Embryonic facial prominence (tissue), 1 donor: Measurements from ENCODE around the gene NFATC2IP.
"Not testable (repeated sequence)": the region's sequence is repeated elsewhere in the genome, so short reads cannot be mapped to it uniquely, and the experiment has no call there.

Experiments used
- DNase-seq: peaks from one replicate; pipeline ENCODE4 v3.0.0-alpha.2; 2016; ENCODE audit errors: extremely low spot score

Gene NFATC2IP

GRCh38 chr16:28926284-28926683 is 24.5 kb upstream of the NFATC2IP start:
- not testable (repeated sequence) for DNase-seq

- DNase-seq, result no peak
These were observed 22.9 kb upstream of the NFATC2IP start for GRCh38 chr16:28927815-28928214.

GRCh38 chr16:28930203-28930602 is 20.5 kb upstream of the NFATC2IP start:
- DNase-seq, result no peak

- no peak for DNase-seq
These were observed 20.1 kb upstream of the NFATC2IP start for GRCh38 chr16:28930652-28931051.

GRCh38 chr16:28931801-28932225 is 18.9 kb upstream of the NFATC2IP start, which contains the start of gene CD19:
Gene CD19 (plus strand): TSS chr16:28931971. CDS start chr16:28932001, 30 bp downstream.
- DNase-seq, result no peak

GRCh38 chr16:28932339-28933141 is 18.2 kb upstream of the NFATC2IP start:
- no peak for DNase-seq

GRCh38 chr16:28933171-28933570 is 17.6 kb upstream of the NFATC2IP start:
- DNase-seq, result no peak

GRCh38 chr16:28935346-28935745 is 15.4 kb upstream of the NFATC2IP start:
- no peak for DNase-seq

- DNase-seq, result no peak
These were observed 14.6 kb upstream of the NFATC2IP start for GRCh38 chr16:28935924-28936783.

GRCh38 chr16:28936784-28937155 is 14.0 kb upstream of the NFATC2IP start:
- DNase-seq, result no peak

- DNase-seq, result no peak
These were observed 13.4 kb upstream of the NFATC2IP start for GRCh38 chr16:28937222-28937876.

GRCh38 chr16:28938721-28939120 is 12.0 kb upstream of the NFATC2IP start:
- no peak for DNase-seq

- not testable (repeated sequence) for DNase-seq
These were observed 10.9 kb upstream of the NFATC2IP start for GRCh38 chr16:28939825-28940224.

- no peak for DNase-seq
These were observed 7.5 kb upstream of the NFATC2IP start for GRCh38 chr16:28943281-28943680.

GRCh38 chr16:28946681-28947080 is 4.1 kb upstream of the NFATC2IP start:
- no peak for DNase-seq

- no peak for DNase-seq
These were observed 740 bp downstream of the NFATC2IP start for GRCh38 chr16:28951410-28951943.

- DNase-seq, result no peak
These were observed 7.5 kb downstream of the NFATC2IP start for GRCh38 chr16:28958216-28958615.

- DNase-seq, result no peak
These were observed 8.1 kb downstream of the NFATC2IP start for GRCh38 chr16:28958836-28959235.

GRCh38 chr16:28964072-28964471 is 13.3 kb downstream of the NFATC2IP start:
- DNase-seq, result no peak

GRCh38 chr16:28964496-28964895 is 13.8 kb downstream of the NFATC2IP start:
- DNase-seq, result no peak

- DNase-seq, result no peak
These were observed 16.4 kb downstream of the NFATC2IP start for GRCh38 chr16:28967156-28967555.

GRCh38 chr16:28969696-28970095 is 19.0 kb downstream of the NFATC2IP start:
- not testable (repeated sequence) for DNase-seq
